Fibroblast of pulmonary artery (primary cell): ENCODE results near the gene CAMK2N2.

Source experiments
- DNase-seq: peaks from one replicate; pipeline ENCODE4 v3.0.0-alpha.2; 2010; ENCODE audit warnings: low read depth
- H3K4me3 ChIP-seq: replicated peaks from 2 replicates; pipeline ENCODE4 v1.5.1; 2011; ENCODE audit warnings: low read depth, mild to moderate bottlenecking, control low read depth, low read length, moderate library complexity
- CTCF ChIP-seq: IDR thresholded peaks from 2 replicates; pipeline ENCODE4 v1.5.1; 2011; ENCODE audit warnings: mild to moderate bottlenecking, control low read depth, low read length, inconsistent platforms; ENCODE audit errors: missing control alignments

The CAMK2N2 gene

DNA sequence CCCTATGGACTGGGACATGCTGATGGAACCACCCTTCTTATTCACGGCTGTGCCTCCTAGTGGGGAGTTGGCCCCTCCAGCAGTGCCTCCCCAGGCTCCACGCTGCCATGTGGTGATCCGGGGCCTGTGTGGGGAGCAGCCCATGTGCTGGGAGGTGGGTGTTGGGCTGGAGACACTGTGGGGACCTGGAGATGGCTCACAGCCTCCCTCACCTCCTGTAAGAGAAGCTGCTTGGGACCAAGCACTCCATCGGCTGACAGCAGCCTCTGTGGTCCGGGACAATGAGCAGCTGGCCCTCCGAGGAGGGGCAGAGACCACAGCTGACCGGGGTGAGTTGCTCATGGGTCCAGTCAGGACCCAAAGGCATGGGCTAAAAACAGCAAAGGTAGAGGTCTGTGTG, 21.6 kb downstream of the CAMK2N2 start:
- no peak for DNase-seq
- H3K4me3 ChIP-seq: no peak overlapping the region
- no peak for TF ChIP-seq CTCF

DNA sequence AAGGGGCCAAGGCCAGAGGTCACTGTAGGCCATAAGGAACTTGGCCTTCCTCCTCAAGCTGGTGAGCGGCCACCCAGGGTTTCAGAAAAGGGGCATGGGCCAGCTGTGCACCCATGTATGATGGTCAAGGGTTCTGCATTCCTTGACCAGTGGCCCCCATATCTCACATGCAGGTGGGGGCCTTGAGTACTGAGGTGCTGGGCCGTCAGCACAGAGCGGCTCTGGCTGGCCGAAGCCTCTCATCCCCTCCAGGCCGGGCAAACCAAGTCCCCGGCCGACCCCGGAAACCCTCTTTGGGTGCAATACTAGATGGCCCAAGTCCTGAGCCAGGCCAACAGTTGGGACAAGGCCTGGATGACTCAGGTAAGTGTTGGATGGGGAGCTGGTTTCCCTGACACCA, 22.1 kb downstream of the CAMK2N2 start:
- no peak for TF ChIP-seq CTCF
- no peak for DNase-seq
- H3K4me3 ChIP-seq: no peak overlapping the region

DNA sequence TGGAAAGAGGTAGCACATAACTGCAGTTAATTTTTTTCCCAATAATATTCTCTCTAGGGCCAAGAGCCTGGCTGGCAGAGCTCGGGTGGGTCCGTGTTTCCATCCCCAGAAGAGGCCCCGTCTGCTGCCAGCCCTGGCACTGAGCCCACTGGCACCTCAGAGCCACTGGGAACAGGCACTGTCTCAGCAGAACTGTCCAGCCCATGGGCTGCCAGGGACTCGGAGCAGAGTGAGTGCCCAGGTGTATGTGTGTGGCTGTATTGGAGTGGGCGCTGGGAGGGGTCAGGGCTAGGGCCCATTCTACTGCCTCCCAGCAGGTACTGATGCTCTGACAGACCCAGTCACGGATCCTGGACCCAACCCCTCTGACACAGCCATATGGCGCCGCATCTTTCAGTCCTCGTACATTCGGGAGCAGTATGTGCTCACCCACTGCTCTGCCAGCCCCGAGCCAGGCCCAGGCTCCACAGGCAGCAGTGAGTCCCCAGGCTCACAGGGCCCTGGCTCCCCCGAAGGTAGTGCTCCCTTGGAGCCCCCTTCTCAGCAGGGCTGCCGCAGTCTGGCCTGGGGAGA, 23.0 kb downstream of the CAMK2N2 start:
- no peak for DNase-seq
- H3K4me3 ChIP-seq: no peak overlapping the region
- no peak for TF ChIP-seq CTCF

- no peak overlapping the region for H3K4me3 ChIP-seq
- DNase-seq: no peak
- no peak for TF ChIP-seq CTCF
These were observed 23.5 kb downstream of the CAMK2N2 start for GRCh38 chr3:184237807-184238206.

DNA sequence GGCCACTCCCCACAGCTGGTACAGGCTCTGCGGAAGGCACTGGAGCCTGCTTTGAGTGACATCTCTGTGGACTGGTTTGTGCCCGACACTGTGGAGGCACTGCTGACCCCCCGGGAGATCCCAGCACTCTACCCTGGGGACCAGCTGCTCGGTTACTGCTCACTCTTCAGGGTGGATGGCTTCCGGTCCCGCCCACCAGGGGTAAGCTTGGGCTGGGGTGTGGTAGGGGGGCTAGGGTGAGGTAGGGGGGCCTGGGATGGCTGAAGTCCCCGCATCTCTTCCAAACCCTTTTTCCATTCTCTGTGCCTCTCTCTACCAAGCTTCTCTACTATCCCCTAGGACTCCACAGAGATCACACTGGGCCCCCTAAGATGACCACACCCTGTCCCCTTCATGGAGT, 24.1 kb downstream of the CAMK2N2 start:
- TF ChIP-seq CTCF: no peak
- H3K4me3 ChIP-seq: no peak overlapping the region

GRCh38 chr3:184236636-184237035, 24.7 kb downstream of the CAMK2N2 start:
- no peak overlapping the region for H3K4me3 ChIP-seq
- no peak for DNase-seq
- TF ChIP-seq CTCF: no peak

More for the DNA sequence above, 24.1 kb downstream of the CAMK2N2 start:
- DNase-seq: no peak

DNA sequence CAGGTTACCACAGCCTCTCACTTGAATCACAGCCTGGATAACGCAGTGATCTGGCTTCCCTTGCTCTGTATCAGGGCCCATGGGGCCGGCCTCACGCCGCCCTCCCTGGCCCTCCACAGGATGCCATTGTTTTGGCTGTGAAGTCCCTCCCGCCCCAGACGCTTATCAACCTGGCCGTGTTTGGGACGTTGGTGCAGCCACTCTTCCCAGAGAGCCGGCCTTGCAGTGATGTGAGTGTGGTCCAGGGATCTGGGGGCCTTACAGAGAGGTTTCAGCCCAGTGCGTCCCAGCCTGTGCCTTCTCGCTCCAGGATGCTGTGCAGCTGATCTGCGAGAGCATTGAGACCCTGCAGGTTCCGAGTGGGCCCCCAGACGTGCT, 25.3 kb downstream of the CAMK2N2 start:
- no peak overlapping the region for H3K4me3 ChIP-seq
- no peak for TF ChIP-seq CTCF
- DNase-seq: no peak
